ENCODE data around the gene CCDC81. TPM values are rescaled to one million over a fixed set of nuclear protein-coding genes. Genes with fewer than 3 reads are reported as not detected.
A peak's percentile ranks its signal among the peaks of the same experiment; 100 is the strongest.

The CCDC81 gene
- total and polyA plus RNA-seq, 2 of the 4 experiments (the other 2 are of a cell fraction): 3.1 to 6.5 TPM

DNA sequence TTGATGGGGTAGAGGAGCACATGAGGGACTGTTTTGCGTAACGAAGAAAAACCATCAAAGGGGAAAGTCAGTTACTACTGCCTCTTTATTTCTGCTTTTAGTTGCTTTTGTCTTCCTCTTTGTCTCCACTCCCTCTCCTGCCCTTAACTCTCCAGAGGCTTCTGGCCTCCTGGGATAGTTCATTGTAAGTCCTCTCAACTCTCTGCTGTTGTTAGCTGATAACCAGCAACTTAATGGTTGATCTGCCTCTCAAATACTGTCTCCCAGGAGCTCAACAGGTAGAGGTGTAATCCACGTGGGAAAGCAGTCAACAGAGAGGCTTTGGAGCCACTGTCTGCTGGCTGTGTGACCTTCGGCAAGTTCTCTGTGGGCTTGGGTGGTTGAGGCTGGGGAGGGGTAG is 47.3 kb downstream of the CCDC81 start:
- H3K36me3 ChIP-seq (ENCODE audit: control insufficient read depth, insufficient read depth, low read length): no peaks in the 10 kb centered on the region
- BruUV-seq (replicated peaks): no TSS peak
- H2AFZ ChIP-seq (replicated peaks; ENCODE audit: low read length, poor library complexity): no peak overlapping the region
- no peak overlapping the region for H3K18ac ChIP-seq (ENCODE audit: low read depth, low read length)
- H3K79me1 ChIP-seq (ENCODE audit: low read depth in 1 of 2, low read length in 2 of 2): no peaks in the 10 kb centered on the region
- H3K56ac ChIP-seq (ENCODE audit: extremely low read depth, insufficient read depth, low read length): no peak overlapping the region
- H2BK15ac ChIP-seq (ENCODE audit: low read depth, low read length): no peak overlapping the region
- no peak overlapping the region for H3K4me2 ChIP-seq (ENCODE audit: low read depth, low read length)
- no peaks in the 10 kb centered on the region; the same call in 1 of the 2 replicates for H3K9me1 ChIP-seq (ENCODE audit: insufficient read depth, low read length)
- H3K4me1 ChIP-seq (ENCODE audit: control insufficient read depth, insufficient read depth, low read length): peaks cover 2% of the 10 kb centered on the region; the same call in 1 of the 2 replicates
- no peak overlapping the region for H2BK120ac ChIP-seq (ENCODE audit: low read depth, low read length)
- ChIA-PET POLR2A (ENCODE audit: unreplicated experiment) (no interaction called here), CTCF (no interaction called here)
- no peak for ATAC-seq (ENCODE audit: low read depth)
- H4K20me1 ChIP-seq (ENCODE audit: insufficient read depth, low read length): no peaks in the 10 kb centered on the region
- no peak overlapping the region for H3K9ac ChIP-seq (ENCODE audit: low read depth, low read length)
- intact Hi-C loops (cut with micrococcal nuclease) (no loop called here), in situ Hi-C loops (cut with MboI; ENCODE audit: low sequenced_read_pairs) (no loop called here), dilution Hi-C loops (cut with HindIII; ENCODE audit: low sequenced_read_pairs, unreplicated experiment) (no loop called here)
- H4K91ac ChIP-seq (ENCODE audit: insufficient read depth, low read depth, low read length): no peak overlapping the region
- no peak overlapping the region for H2AK5ac ChIP-seq (ENCODE audit: low read depth, low read length)
- no peak overlapping the region for H3K4me3 ChIP-seq (ENCODE audit: insufficient read depth, low read depth, low read length)
- H4K5ac ChIP-seq (ENCODE audit: low read depth, low read length): no peak overlapping the region
- H2BK20ac ChIP-seq (ENCODE audit: low read depth, low read length): no peak overlapping the region
- H3K27me3 ChIP-seq (ENCODE audit: control insufficient read depth, insufficient read depth, low read length): no peaks in the 10 kb centered on the region
- no peaks in the 10 kb centered on the region for H3K9me3 ChIP-seq (ENCODE audit: control insufficient read depth, insufficient read depth, low read length)
- H2BK5ac ChIP-seq (ENCODE audit: low read depth, low read length, poor library complexity, severe bottlenecking): no peak overlapping the region
- DNase-seq: no peak
- TF ChIP-seq FOS (IDR thresholded peaks at IDR 0.05; ENCODE audit: low read depth, low read length): no peak
- no peak for TF ChIP-seq RAD21 (IDR thresholded peaks at IDR 0.05; ENCODE audit: low read length)
- TF ChIP-seq RFX5 (IDR thresholded peaks at IDR 0.05; ENCODE audit: low read depth, low read length): no peak
- no peak overlapping the region for H3K23ac ChIP-seq (ENCODE audit: low read depth, low read length)
- no peak overlapping the region for H3K14ac ChIP-seq (replicated peaks; ENCODE audit: low read depth, low read length)
- no peak overlapping the region for H3K4ac ChIP-seq (ENCODE audit: low read depth, low read length)
- 100% methylated on average over 1 of the region's 4 CpGs; no CpG with 5 or more reads in 1 of the 2 experiments for WGBS, 2 experiments (ENCODE audit: extremely low coverage in 2 of 2, insufficient read length in 1 of 2)
- peak overlapping the region; percentile 55 for H2AK9ac ChIP-seq (replicated peaks; ENCODE audit: low read depth, low read length, poor library complexity)
- H4K8ac ChIP-seq (ENCODE audit: low read depth in 2 of 2, low read length in 2 of 2): no peak overlapping the region
- H3K27ac ChIP-seq (ENCODE audit: insufficient read depth, low read length): no peak overlapping the region
